Inflammatory macrophage (primary cell): ENCODE measurements around the gene SLC12A8.

Experiments
- DNase-seq, 2 donors: peaks; one replicate each; pipeline ENCODE4 v3.0.0-alpha.2; 2020 to 2022
- total RNA-seq, 18 experiments: gene quantifications; one replicate each; lab custom pipeline; 2026; ENCODE audit warnings: mixed read lengths in 6 of 18, inconsistent platforms in 2 of 18; lab: John Stamatoyannopoulos, UW

The SLC12A8 gene, protein sequence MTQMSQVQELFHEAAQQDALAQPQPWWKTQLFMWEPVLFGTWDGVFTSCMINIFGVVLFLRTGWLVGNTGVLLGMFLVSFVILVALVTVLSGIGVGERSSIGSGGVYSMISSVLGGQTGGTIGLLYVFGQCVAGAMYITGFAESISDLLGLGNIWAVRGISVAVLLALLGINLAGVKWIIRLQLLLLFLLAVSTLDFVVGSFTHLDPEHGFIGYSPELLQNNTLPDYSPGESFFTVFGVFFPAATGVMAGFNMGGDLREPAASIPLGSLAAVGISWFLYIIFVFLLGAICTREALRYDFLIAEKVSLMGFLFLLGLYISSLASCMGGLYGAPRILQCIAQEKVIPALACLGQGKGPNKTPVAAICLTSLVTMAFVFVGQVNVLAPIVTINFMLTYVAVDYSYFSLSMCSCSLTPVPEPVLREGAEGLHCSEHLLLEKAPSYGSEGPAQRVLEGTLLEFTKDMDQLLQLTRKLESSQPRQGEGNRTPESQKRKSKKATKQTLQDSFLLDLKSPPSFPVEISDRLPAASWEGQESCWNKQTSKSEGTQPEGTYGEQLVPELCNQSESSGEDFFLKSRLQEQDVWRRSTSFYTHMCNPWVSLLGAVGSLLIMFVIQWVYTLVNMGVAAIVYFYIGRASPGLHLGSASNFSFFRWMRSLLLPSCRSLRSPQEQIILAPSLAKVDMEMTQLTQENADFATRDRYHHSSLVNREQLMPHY
- 1.9 to 38.3 (median 9.7) reads per million in 18 experiments for total RNA-seq

DNA sequence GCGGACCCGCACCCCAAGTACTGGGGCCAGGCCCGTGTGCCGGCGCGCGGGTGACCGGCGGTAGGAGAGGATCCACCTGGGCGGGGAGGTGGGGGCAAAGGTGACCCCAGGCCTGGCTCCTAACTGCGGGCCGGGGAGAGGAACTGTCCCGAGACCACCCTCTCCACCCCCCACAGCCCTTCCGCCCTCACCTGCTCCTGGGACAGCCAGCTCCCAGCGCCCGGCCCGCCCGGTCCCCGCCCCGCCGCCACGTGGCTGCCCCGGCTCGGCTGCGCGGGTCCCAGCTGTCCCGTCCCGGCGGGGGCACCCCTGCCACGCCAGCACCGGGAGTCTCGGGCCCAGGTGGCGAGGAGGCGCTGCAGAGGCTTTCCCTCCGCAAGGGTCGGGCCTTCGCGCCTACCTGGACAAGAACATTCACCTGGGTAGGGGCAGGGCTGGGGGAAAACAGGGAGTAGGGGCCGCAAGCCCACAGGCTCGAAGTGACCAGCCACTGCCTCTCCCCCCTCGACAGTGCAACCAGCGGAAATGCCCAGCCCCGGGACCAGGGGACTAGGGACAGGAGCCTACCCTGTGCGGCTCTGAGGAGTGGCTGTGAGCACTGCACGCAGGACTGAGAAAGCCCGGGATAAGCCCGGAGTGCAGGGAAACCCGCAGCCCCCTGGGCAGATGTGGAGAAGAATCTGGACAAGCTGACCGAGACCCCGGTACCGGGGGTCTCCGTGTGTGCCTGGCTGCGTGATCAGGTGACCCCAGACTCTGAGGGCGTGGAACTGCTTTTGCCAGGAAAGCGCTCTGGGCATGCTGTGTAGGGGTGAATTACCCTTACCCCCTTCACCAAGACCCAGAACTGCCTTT is at the start of gene SLC12A8:
TSS of gene SLC12A8 (minus strand) at position 240 of the 855 bp plus-strand sequence. CDS start 1,399 bp downstream, outside the sequence.
- no peak for DNase-seq

DNA sequence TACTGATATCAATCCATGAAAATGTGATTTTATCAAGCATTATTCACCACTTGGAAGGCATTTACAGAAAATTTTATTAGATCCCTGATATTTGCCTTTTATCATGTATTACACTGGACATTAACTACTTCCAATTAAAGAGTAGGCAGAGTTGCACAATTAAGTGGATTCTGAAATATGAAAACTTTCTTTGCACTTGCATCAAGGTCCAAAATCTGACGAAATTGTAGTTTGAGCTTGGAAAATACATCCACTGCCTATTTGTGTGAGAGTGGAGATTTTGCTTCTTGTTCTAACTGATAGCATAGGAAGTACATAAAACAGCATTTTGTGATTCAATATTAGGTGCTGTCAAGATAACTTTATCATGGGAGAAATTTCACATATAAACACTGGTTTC is 49.6 kb upstream of the SLC12A8 start:
- DNase-seq, result peak; percentile 1 to 38

DNA sequence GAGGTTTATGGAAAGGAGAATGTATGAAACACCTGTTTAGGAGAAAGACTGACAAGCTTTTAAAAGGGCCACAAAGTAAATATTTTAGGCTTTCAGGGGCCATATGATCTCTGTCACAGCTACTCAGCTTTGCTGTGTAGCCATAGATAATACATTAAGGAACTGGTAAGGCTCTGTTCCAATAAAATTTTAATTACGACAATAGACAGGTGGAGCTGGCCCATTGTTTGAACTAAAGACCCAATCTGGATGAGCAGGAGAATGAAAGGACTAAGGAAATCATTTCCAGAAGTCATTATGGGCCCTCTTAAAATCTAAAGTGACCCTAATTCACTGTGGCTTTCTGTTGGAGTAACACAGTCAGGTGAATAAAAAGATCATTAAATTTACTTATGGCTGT is 48.5 kb upstream of the SLC12A8 start:
- DNase-seq, result no peak

DNA sequence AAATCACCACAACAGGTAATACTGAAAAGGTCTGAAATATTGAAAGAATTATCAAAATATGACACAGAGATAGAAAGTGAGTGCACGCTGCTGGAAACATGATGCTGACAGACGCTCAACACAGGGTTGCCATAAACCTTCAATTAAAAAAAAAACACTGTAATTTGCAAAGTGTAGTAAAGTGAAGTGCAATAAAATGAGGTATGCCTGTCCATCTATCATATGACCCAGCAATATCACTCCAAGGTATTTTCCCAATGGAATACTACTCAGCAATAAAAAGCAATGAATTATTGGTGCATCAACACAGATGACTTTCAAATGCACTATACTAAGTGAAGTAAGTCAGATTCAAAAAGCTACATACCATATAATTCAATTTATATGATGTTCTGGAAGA is 47.6 kb upstream of the SLC12A8 start:
- no peak for DNase-seq

DNA sequence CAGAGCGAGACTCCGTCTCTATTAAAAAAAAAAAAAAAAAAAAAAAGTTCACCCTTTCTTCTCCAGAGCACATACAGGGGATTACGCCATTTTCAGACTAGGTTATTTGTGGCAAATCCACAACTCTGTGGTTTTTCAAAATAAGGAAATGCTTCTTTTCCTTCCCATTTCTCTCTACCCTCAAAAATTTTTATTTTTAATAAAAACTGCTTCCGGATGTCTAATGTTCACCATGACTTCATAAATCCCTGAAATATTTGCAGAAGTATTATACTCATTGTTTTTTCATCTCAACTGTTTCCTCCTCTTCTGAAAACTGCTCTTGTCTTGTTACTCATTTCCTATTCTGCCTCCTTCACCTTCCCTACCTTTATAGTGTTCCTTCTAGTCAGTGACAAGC is 45.0 kb upstream of the SLC12A8 start:
- DNase-seq, result peak; percentile 71 to 96

DNA sequence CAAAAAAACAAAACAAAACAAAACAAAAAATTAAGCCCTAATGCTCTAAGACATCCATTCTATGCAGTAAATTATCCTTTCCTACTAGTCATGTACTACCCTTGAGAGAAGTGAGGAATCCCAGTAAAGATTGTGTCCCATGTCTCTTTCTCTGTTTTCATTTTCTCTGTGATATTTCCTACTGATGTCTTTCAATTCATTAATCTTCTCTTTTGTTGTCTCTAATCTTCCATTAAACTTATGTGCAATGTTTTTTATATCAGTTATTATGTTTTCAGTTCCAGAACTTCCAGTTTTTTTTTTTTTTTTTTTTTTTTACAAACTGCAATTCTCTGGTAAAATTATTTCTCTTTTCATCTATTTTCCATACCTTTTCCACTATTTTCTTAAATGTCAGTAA is 44.1 kb upstream of the SLC12A8 start:
- no peak for DNase-seq

DNA sequence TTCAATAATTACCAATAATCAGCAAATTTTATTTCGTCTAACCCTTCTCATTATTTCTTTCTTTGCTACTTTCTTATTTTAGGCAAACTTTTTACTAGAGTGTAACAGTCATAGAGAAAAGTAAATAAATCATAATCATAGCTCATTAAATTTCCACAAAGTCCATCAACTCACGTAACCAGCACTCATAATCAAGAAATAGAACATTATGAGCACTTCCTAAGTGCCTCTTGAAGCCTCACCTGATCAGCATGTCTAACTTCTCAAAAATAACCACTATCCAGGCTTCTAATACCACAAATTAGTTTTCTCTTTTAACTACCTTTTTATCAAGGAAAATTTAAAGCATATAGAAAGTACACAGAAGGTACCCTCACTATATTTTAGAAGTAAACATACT is 38.4 kb upstream of the SLC12A8 start:
- DNase-seq, result no peak

DNA sequence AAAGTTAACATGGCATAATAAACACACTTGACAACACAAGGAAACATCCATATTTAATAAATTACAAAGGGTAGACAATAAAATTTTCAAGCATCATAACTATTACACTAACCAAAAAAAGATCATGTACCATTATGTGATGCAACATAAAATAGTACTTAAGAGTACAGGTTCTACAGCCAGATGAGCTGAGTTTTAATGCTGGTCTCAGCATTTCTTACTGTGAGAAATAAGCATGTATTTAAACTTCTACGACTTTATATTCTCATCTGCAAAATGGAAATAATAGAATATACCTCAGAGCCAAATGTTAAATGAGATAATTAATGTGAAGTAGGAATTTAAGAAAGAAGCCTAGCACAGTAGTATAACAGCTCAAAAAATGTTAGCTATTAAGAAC is 33.7 kb upstream of the SLC12A8 start:
- no peak for DNase-seq

DNA sequence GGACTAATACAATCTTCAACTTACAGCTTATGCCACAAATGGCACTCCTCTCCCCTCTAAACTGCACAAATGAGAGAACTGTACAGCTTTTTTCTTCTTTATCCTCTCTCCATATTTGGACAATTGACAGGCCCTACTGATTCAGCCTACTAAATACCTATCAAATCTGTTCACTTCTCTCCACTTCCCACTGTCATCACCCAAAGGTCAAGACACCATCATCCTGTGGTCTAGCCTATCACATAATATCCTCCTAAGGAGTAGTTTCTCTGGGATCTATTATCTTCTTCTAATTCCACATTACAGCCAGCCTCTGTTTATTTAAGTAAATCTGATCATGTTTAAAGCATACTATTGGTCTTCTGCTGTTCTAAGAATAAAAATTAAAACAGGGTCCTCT is 33.0 kb upstream of the SLC12A8 start:
- no peak for DNase-seq

DNA sequence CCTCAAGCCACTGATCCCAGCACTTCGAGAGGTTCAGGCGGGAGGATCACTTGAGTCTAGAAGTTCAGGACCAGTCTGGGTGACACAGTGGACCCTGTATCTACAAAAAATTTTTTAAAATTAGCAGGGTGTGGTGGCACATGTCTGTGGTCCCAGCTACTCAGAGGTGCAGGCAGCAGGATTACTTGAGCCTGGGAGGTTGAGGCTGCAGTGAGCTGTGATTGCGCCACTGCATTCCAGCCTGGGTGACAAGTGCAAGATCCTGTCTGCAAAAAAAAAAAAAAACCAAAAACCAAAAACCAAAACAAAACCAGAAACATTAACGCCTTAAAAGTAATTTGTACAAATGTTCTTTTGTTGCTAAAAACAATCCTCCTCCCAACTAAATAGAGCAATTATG is 27.9 kb upstream of the SLC12A8 start:
- no peak for DNase-seq

DNA sequence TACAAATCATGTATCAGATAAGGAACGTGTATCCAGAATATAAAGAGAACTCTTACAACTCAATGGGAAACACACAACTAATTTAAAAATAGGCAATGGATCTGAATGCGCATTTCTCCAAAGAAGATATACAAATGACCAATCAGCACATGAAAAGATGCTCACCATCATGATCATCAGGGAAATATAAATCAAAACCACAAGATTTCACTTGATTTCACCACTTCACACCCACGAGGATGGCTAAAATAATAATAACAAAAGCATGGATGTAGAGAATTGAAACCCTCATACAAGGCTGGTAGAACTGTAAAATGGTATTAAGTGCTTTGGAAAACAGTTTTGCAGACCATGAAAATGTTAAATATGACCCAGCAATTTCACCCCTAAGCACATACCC is 26.7 kb upstream of the SLC12A8 start:
- DNase-seq, result peak; percentile 13 to 52

DNA sequence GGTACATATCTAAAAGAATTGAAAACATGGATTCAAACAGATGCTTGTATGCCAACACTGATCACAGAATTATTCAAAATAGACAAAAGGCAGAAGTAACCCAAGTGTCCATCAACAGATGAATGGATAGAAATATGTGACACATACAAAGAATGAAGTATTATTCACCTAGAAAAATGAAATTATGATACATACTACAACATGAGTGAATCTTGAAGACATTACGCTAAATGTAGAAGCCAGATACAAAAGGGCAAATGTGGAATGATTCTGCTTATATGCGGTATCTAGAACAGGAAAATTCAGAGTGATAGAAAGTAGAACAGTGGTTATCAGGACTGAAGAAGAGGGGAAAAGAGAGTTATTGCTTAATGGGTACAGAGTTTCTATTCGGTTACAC is 26.2 kb upstream of the SLC12A8 start:
- no peak for DNase-seq

DNA sequence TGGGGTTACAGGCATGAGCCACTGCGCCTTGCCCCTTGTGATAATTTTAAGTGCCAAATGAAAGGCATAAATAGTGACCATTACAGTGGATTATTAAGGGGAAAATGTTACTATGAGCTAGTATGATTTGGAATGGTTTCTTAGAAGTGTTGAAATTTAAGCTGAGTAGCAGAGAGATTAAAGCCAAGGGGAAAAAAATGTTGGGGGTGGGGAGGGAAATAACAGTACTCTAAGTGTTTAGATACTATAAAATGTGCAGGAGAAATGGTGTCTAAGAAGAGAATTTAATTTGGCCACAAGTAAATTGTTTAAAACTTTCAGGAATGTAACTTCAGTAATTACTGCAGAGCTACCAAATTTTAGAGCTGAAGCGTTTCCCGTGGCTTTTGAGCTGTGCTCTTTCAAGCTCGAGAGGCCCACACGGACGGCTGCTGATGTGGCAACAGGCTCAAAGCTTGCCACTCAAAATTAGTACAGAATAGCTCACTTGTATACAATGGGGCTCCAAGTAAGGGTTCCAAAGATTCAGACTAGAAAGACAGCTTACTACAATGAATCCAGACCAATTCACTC is 23.9 kb upstream of the SLC12A8 start:
- DNase-seq, result no peak

DNA sequence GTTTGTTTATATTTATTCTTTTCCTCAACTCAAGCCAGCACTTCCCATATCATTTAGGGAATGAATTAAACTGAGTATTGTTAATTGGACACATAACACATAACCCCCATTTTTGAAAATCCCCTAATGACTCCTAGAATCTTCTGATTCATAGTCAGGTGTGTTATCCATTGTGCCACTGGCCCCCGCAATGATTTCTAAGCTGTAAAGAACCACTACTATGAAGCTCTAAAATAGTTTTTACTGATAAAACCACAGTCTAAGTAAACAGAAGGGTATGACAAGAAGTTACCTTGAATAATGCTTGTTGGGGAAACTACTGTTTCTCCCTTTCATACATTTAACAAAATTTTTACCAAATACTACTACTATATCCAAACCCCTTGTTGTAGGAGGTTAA is 22.3 kb upstream of the SLC12A8 start:
- DNase-seq, result no peak

DNA sequence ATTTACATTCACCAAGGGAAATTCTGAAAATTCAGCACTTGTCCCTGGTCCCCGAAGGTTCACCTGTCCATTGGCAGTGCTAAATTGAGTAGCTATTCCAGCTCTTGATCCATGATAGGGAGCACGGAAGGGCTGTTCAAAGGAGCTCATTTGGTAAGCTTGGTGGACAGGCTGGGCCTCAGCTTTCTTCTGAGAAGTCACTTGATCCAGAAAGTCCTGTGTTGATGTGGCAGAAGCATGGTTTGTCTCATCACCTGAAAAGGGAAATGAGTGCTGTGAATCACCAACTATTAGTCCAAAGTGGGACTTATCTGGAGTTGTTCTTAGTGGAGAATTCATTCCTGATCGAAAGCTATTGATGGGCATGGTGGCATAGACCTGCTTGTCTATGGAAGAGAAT is 19.9 kb upstream of the SLC12A8 start:
- no peak for DNase-seq

DNA sequence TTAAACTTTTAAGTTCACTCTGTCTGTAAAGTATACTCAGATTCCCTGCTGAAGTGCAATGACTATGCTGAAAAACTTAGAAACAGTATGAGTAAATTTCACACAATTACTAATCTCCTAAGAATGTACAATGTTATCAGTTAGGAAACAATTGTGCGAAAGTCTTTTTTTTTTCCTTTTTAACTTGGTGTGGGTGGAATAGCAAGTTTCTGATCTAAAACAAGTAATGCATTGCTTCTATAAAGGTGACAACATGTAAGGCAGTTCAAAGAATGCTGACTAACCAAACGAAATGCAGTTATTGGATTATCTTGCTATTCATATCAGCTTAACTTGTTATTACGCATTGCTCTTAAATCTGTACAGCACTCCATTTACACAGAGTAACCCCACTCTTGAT is 19.3 kb upstream of the SLC12A8 start:
- no peak for DNase-seq

DNA sequence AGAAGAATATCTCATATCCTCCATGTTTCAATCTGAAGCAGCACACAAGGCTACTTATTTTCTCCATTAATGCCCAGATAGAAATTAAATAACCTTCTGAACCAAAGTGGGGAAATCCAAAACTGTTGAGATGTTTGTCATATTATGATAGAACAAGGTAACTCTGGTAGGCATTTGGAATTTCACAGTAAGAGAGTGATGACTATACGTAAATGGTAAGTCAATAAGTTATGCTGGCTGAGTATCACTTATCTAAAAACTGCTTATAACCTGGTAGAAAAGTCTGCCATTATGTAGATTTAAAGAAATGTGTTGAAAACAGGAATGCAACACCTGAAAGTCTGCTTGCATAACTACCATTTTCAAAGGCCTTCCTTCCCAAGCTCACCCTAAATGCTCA is 17.2 kb upstream of the SLC12A8 start:
- DNase-seq, result no peak

DNA sequence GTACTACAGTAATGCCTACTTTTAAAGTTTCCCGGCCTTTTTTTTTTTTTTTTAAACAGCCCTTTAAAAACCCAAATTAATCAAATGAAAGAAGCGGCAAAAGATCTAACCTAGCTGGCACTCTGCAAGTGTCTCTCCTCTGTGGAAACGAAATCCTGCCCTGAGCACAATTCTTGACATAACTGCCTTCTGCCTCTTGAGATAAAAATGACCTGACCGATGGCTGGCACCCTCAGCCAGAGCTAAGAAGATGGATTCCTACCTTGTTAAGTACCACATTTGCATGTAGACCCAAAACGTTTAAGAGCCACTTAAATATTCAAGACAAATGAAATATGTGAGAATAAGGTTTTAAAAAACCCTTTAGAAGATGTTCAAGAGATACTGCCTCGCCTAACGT is 16.6 kb upstream of the SLC12A8 start:
- no peak for DNase-seq

DNA sequence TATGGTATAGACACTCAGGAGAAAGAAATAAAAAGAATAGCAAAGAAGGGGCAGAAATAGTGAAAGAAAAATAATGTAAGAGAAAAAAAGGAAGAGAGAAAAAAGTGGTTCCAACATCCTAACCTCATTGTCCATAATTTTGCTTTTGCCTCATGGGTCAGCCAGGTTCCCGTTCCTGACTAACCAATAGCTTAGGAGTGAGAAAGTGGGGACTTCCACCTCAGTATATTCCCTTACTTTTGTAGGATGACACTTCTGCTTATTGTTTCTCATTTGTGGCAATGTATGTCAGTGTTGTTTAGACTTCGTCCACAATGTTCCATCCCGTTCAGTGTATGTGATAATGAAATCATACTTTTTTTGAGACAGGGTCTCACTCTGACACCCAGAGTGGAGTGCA is 9.3 kb upstream of the SLC12A8 start:
- peak in 1 of 2 donors; percentile 22 for DNase-seq

DNA sequence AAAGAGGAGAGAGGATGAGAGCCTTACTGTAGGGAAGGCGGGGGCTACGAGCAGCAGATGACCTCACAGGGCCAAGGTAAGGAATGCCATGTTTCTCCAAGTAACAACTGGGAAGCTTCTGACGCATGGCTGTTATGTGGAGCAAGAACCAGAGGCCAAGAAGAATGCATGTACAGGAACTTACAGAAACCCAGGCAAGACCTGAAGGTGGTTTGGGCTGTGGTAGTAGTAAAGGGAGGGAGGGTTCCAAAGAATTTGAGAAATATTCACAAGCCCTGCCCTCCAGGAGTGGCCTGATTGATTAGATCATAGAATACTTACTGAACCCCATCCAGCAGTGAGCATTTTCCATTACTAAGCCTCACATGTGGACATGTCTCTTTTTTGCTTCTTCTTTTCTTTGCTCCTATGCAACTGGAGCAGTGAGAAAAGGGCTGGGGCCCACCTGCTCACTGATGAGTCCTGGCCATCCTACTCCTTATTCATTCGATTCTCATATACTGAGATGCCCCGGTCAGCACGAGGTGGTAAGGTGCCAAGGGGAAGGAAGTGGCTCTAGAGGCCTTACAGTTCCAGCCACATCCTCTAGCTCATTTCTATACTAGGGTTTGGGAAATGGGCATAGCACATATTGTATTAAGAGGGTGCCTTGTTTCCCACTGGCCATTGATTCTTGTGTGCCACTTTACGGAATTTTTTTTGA is 8.3 kb upstream of the SLC12A8 start:
- peak in 1 of 2 donors; percentile 15 for DNase-seq

DNA sequence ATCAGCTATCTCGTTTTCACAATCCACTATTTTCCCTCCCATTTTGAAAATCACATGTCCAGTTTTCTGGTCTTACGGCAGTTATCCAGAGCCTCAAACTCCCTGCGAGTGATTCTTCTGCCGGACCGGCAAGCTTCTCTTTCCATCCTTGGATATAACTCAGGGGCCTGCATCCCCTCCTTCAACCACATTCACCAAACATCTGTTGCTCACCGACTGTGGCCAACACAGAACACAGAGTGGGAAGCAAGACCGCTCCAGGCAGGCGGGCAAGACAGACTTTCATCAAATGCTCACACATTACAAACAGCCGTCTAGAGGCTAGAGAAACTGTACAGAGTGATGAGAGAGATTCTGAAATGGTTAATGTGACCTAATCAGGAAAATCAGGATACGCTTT is 7.6 kb upstream of the SLC12A8 start:
- no peak for DNase-seq

DNA sequence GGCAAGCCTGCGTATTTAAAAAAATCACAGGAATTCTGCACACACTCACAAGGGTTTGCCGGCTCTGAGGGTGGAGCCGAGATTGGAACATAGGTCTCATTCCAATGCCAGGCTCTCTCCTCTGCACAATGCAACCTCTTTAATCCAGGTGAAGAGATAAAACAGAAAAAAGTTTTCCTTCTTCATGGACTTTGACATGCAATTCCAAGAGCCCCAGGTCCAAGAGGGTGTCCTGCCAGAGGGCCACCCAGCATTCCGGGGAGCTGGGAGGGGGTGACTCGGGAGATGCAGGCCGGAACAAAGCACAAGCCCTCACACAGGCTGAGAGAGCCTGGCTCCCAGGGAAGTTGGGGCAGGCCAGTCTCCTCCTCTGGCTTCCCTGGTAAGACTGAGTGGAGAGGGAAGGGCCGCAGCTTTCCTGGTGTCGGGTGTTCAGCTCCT is 6.7 kb upstream of the SLC12A8 start:
- DNase-seq, result no peak
